B cell (primary cell): ENCODE measurements around the gene KISS1. TPM values are rescaled to one million over a fixed set of nuclear protein-coding genes. Genes with fewer than 3 reads are reported as not detected.

Source experiments
- polyA plus RNA-seq: library from polyadenylated mRNA; depleted of rRNA; stranded (reverse); fragments of >200 nt; gene quantifications from 2 replicates; pipeline ENCODE4 v1.2.3, GENCODE V29; 2012
- total RNA-seq, 2 donors: library from RNA; stranded (reverse); fragments of 120-200 nt in 1 of 2; gene quantifications; 1 replicate in 1 of 2; 2 replicates in 1 of 2; pipeline versions ENCODE4 v1.2.3 to v1.2.4, GENCODE V29; 2013 to 2022

Gene KISS1
- total and polyA plus RNA-seq, 2 donors (not counting 1 experiment from before 2014, with no cell fraction given): not detected

Other genes with a start within 250 kb of the KISS1 start
- 0.15 TPM in 2 replicates for gene SOX13, start 123.4 kb downstream of the KISS1 start, total RNA-seq
- gene SOX13, start 123.4 kb downstream of the KISS1 start, polyA plus RNA-seq: 0.19 and 1.3 TPM in 2 replicates
- gene ETNK2, start 44.4 kb downstream of the KISS1 start, total RNA-seq: 1.5 and 2.8 TPM in 2 replicates
- gene ETNK2, start 44.4 kb downstream of the KISS1 start, polyA plus RNA-seq: 0.49 and 1.3 TPM in 2 replicates
- gene REN, start 30.2 kb downstream of the KISS1 start, total RNA-seq: not detected in 2 replicates
- gene REN, start 30.2 kb downstream of the KISS1 start, polyA plus RNA-seq: not detected in 2 replicates
- gene GOLT1A, start 17.5 kb upstream of the KISS1 start, total RNA-seq: not detected in 2 replicates
- 0.17 TPM in 1 of 2 replicates, not detected in the other for gene GOLT1A, start 17.5 kb upstream of the KISS1 start, polyA plus RNA-seq
- gene PLEKHA6, start 163.4 kb upstream of the KISS1 start, total RNA-seq: 0.47 and 0.92 TPM in 2 replicates
- gene PLEKHA6, start 163.4 kb upstream of the KISS1 start, polyA plus RNA-seq: 0.20 and 0.31 TPM in 2 replicates
- gene PPP1R15B, start 215.3 kb upstream of the KISS1 start, total RNA-seq: 65.7 and 68.0 TPM in 2 replicates
- gene PPP1R15B, start 215.3 kb upstream of the KISS1 start, polyA plus RNA-seq: 137 and 144 TPM in 2 replicates